Tibial nerve (tissue), 4 donors: Measurements from ENCODE around the gene NF2.

Source experiments
- CTCF ChIP-seq, 5 experiments: fragments of 200-600 bp in 3 of 5; fragments of 450-650 bp in 2 of 5; sonication (generic) in 3 of 5; IDR thresholded peaks; one replicate each; pipeline ENCODE4 v1.5.1; 2016 to 2019; ENCODE audit warnings: antibody characterized with exemption in 5 of 5, mild to moderate bottlenecking in 3 of 5, moderate library complexity in 2 of 5
- EP300 ChIP-seq, 2 donors: sonication (generic); formaldehyde crosslinking; IDR thresholded peaks; one replicate each; pipeline ENCODE4 v1.6.1; 2017; ENCODE audit warnings: antibody characterized with exemption in 2 of 2, mild to moderate bottlenecking in 1 of 2
- POLR2A ChIP-seq, 2 donors: fragments of 450-650 bp; IDR thresholded peaks; one replicate each; pipeline ENCODE4 v1.6.1; 2017; ENCODE audit warnings: antibody characterized with exemption in 2 of 2, mild to moderate bottlenecking in 2 of 2, moderate library complexity in 2 of 2

- TF ChIP-seq POLR2A (IDR thresholded peaks at IDR 0.05) = no peak
- TF ChIP-seq CTCF (IDR thresholded peaks at IDR 0.05) = no peak
- no peak for TF ChIP-seq EP300 (IDR thresholded peaks at IDR 0.05)
Observed at GRCh38 chr22:29684244-29684643, 80.8 kb downstream of the NF2 start.
